Liver (tissue), 9 donors: ENCODE data around the gene TECTB. TPM values are rescaled to one million over a fixed set of nuclear protein-coding genes. Genes with fewer than 3 reads are reported as not detected.

Experiments
- DNase-seq: peaks from one replicate; pipeline ENCODE4 v3.0.0-alpha.2; 2017; ENCODE audit warnings: low spot score
- H3K27ac ChIP-seq, 2 donors: one replicate each; pipeline ENCODE4 v1.7.0; 2013; ENCODE audit warnings: inconsistent platforms in 2 of 2, low read length in 2 of 2, control low read depth in 1 of 2, low read depth in 1 of 2, mild to moderate bottlenecking in 1 of 2
- H3K27me3 ChIP-seq, 4 donors: one replicate each; pipeline versions ENCODE4 v1.6.1 to v1.7.0; 2013; ENCODE audit warnings: low read length in 3 of 4, inconsistent platforms in 1 of 4, mild to moderate bottlenecking in 1 of 4, moderate library complexity in 1 of 4; ENCODE audit not compliant: control insufficient read depth in 4 of 4, insufficient read depth in 4 of 4
- H3K36me3 ChIP-seq, 4 donors: one replicate each; pipeline versions ENCODE4 v1.6.1 to v1.7.0; 2013; ENCODE audit warnings: low read length in 3 of 4, mild to moderate bottlenecking in 3 of 4, low read depth in 1 of 4, moderate library complexity in 1 of 4; ENCODE audit not compliant: control insufficient read depth in 4 of 4, insufficient read depth in 3 of 4
- H3K4me1 ChIP-seq, 4 donors: one replicate each; pipeline versions ENCODE4 v1.6.1 to v1.7.0; 2013; ENCODE audit warnings: low read length in 3 of 4, mild to moderate bottlenecking in 3 of 4, moderate library complexity in 1 of 4; ENCODE audit not compliant: control insufficient read depth in 4 of 4, insufficient read depth in 4 of 4
- H3K4me3 ChIP-seq, 3 donors: one replicate each; pipeline versions ENCODE4 v1.6.1 to v1.7.0; 2013; ENCODE audit warnings: low read length in 3 of 3, control low read depth in 1 of 3, low read depth in 1 of 3, mild to moderate bottlenecking in 1 of 3
- H3K9ac ChIP-seq, 2 donors: one replicate each; pipeline ENCODE4 v1.7.0; 2013; ENCODE audit warnings: low read length in 2 of 2, mild to moderate bottlenecking in 2 of 2, moderate library complexity in 2 of 2, control low read depth in 1 of 2, low read depth in 1 of 2
- H3K9me3 ChIP-seq, 4 donors: one replicate each; pipeline versions ENCODE4 v1.6.1 to v1.7.0; 2013; ENCODE audit warnings: low read length in 3 of 4; ENCODE audit not compliant: control insufficient read depth in 4 of 4
- EGR1 ChIP-seq, 2 donors: IDR thresholded peaks; 2 replicates each; pipeline ENCODE4 v1.6.1; 2016 to 2018; ENCODE audit warnings: antibody characterized with exemption in 2 of 2, low read depth in 2 of 2
- FOXA1 ChIP-seq: IDR thresholded peaks from 2 replicates; pipeline ENCODE4 v1.6.1; 2016; ENCODE audit warnings: antibody characterized with exemption
- FOXA2 ChIP-seq: IDR thresholded peaks from 2 replicates; pipeline ENCODE4 v1.6.1; 2016; ENCODE audit warnings: antibody characterized with exemption
- GABPA ChIP-seq, 2 donors: IDR thresholded peaks in 1 of 2; conservative IDR thresholded peaks in 1 of 2; 2 replicates each; pipeline ENCODE4 v1.6.1; 2016; ENCODE audit warnings: antibody characterized with exemption in 2 of 2, mild to moderate bottlenecking in 1 of 2, moderate library complexity in 1 of 2
- HNF4A ChIP-seq, 2 donors: conservative IDR thresholded peaks; 2 replicates each; pipeline ENCODE4 v1.6.1; 2016; ENCODE audit warnings: antibody characterized with exemption in 2 of 2, mild to moderate bottlenecking in 2 of 2
- HNF4G ChIP-seq: IDR thresholded peaks from 2 replicates; pipeline ENCODE4 v1.6.1; 2016; ENCODE audit warnings: antibody characterized with exemption
- JUND ChIP-seq, 2 donors: IDR thresholded peaks; 2 replicates each; pipeline ENCODE4 v1.6.1; 2016; ENCODE audit warnings: antibody characterized with exemption in 2 of 2
- NR2F2 ChIP-seq: IDR thresholded peaks from 2 replicates; pipeline ENCODE4 v1.6.1; 2016; ENCODE audit warnings: antibody characterized with exemption
- RAD21 ChIP-seq, 2 donors: IDR thresholded peaks; 2 replicates each; pipeline ENCODE4 v1.6.1; 2016; ENCODE audit warnings: antibody characterized with exemption in 2 of 2, mild to moderate bottlenecking in 2 of 2
- RXRA ChIP-seq, 2 donors: IDR thresholded peaks; 2 replicates each; pipeline ENCODE4 v1.6.1; 2017 to 2018; ENCODE audit warnings: antibody characterized with exemption in 2 of 2, mild to moderate bottlenecking in 1 of 2
- SP1 ChIP-seq: IDR thresholded peaks from 2 replicates; pipeline ENCODE4 v1.6.1; 2018; ENCODE audit warnings: antibody characterized with exemption, mild to moderate bottlenecking
- TAF1 ChIP-seq: conservative IDR thresholded peaks from 2 replicates; pipeline ENCODE4 v1.6.1; 2016; ENCODE audit warnings: antibody characterized with exemption, mild to moderate bottlenecking
- YY1 ChIP-seq: IDR thresholded peaks from 2 replicates; pipeline ENCODE4 v1.6.1; 2016; ENCODE audit warnings: antibody characterized with exemption, mild to moderate bottlenecking
- WGBS: extraction: QIAGEN DNeasy Blood & Tissue Kit; methylation state at CpG from one replicate; pipeline ENCODE4 v1.1.7; 2013; 5-methylcytosine and 5-hydroxymethylcytosine counted together
- polyA plus RNA-seq, 2 donors: library from polyadenylated mRNA; stranded (reverse) in 1 of 2; unstranded in 1 of 2; fragments of 200-250 nt in 1 of 2; fragments of >200 nt in 1 of 2; fragmentation: Nextera tagmentation in 1 of 2; extraction: Ambion mirVana in 1 of 2; gene quantifications; one replicate each; pipeline versions ENCODE4 v1.2.1 to v1.2.3, GENCODE V29; 2013 to 2015
- total RNA-seq, 2 donors: library from RNA; depleted of rRNA; stranded (reverse); fragments of >200 nt; gene quantifications; one replicate each; pipeline ENCODE4 v1.2.3, GENCODE V29; 2014
- TF ChIP-seq, protein P1 (sequence below): IDR thresholded peaks from 2 replicates; pipeline ENCODE4 v1.6.1; 2016; ENCODE audit warnings: antibody characterized with exemption
- TF ChIP-seq, protein P2 (sequence below): IDR thresholded peaks from 2 replicates; pipeline ENCODE4 v1.6.1; 2016; ENCODE audit warnings: antibody characterized with exemption
- TF ChIP-seq, protein P3 (sequence below): IDR thresholded peaks from 2 replicates; pipeline ENCODE4 v1.6.1; 2016; ENCODE audit warnings: antibody characterized with exemption, mild to moderate bottlenecking
- TF ChIP-seq, protein P4 (sequence below): IDR thresholded peaks from 2 replicates; pipeline ENCODE4 v1.6.1; 2016; ENCODE audit warnings: antibody characterized with exemption
- TF ChIP-seq, protein P5 (sequence below): fragments of 150-350 bp; IDR thresholded peaks from 2 replicates; pipeline ENCODE4 v1.5.1; 2017; ENCODE audit warnings: improper control_type of control experiment, low read depth, low read length; ENCODE audit not compliant: missing input control
- donor health status: healthy.
- donor health status: healthy.
- donor health status: healthy.
- donor health status: healthy.
- donor health status: healthy.

TECTB gene
- total and polyA plus RNA-seq, 4 donors, result 0.05 to 0.44 (median 0.08) TPM

DNA sequence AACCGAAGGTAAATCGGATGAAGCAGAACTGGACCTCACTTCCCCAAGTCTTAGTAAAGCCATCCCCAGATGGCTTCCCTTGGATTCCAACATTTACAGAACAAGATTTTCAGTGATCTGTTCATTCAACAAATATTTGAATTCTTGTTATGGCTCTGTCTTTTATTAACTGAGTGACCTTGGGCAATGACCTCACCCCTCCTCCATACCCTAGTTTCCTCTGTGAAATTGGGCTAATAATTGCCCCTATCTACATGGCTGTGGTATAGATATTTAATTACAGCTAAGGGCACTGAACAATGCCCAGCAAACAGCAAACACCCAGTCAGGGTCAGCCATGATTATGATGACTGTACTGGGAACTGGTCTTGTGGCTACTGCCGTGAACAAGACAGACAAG lies 19.1 kb downstream of the TECTB start:
- TF ChIP-seq SP1, result peak; percentile 30
- TF ChIP-seq HNF4G, result no peak
- TF ChIP-seq, protein P1, sequence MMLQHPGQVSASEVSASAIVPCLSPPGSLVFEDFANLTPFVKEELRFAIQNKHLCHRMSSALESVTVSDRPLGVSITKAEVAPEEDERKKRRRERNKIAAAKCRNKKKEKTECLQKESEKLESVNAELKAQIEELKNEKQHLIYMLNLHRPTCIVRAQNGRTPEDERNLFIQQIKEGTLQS, result no peak
- TF ChIP-seq JUND (IDR thresholded peaks at IDR 0.05), result peak in 1 of 2 donors; percentile 36
- TF ChIP-seq RXRA (IDR thresholded peaks at IDR 0.05), result peak; percentile 40 to 59
- TF ChIP-seq HNF4A (conservative IDR thresholded peaks at IDR 0.05), result peak in 1 of 2 donors; percentile 51
- TF ChIP-seq, protein P2, sequence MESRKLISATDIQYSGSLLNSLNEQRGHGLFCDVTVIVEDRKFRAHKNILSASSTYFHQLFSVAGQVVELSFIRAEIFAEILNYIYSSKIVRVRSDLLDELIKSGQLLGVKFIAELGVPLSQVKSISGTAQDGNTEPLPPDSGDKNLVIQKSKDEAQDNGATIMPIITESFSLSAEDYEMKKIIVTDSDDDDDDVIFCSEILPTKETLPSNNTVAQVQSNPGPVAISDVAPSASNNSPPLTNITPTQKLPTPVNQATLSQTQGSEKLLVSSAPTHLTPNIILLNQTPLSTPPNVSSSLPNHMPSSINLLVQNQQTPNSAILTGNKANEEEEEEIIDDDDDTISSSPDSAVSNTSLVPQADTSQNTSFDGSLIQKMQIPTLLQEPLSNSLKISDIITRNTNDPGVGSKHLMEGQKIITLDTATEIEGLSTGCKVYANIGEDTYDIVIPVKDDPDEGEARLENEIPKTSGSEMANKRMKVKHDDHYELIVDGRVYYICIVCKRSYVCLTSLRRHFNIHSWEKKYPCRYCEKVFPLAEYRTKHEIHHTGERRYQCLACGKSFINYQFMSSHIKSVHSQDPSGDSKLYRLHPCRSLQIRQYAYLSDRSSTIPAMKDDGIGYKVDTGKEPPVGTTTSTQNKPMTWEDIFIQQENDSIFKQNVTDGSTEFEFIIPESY, result no peak
- TF ChIP-seq YY1, result peak; percentile 60
- no peak for TF ChIP-seq FOXA2
- TF ChIP-seq FOXA1, result no peak
- TF ChIP-seq RAD21 (IDR thresholded peaks at IDR 0.05), result peak; percentile 19 to 31
- Histone ChIP-seq H3K36me3 (no peaks in the 10 kb centered on the region), H3K9me3 (no peaks in the 10 kb centered on the region), H3K27ac (peak overlapping the region; percentile 76 to 83), H3K4me1 (peaks cover 5 to 53% (median 29%) of the 10 kb centered on the region in 4 donors), H3K27me3 (no peaks in the 10 kb centered on the region), H3K4me3 (no peak overlapping the region), H3K9ac (no peak overlapping the region)
- no peak for DNase-seq
- 45% methylated on average over 3 of the region's 3 CpGs for WGBS

DNA sequence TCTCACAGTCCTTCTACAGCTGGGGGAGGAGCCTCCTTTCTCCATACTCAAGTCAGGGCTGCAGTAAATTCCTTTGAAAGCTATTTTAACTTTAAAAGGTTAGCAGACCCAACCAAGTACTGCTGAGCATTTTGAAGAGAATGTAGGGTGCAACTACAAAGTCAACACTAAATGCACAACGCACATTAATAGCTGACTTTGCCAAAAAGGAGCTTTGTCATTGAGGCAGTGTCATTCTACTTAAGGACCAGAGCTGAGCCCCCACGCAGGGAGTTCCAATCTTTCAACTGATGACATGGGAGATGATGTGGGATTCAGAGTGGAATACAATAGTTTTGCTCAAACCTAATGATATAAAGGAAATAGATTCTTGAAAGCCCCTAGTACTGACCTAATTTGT lies 20.3 kb downstream of the TECTB start:
- 75% methylated on average over 2 of the region's 2 CpGs for WGBS
- no peak overlapping the region for H3K4me3 ChIP-seq
- H3K27ac ChIP-seq, result peak overlapping the region; percentile 76 to 83
- DNase-seq, result no peak
- H3K9me3 ChIP-seq, result no peaks in the 10 kb centered on the region
- H3K27me3 ChIP-seq, result no peaks in the 10 kb centered on the region
- H3K4me1 ChIP-seq, result peaks cover 3 to 51% (median 28%) of the 10 kb centered on the region in 4 donors
- TF ChIP-seq EGR1 (IDR thresholded peaks at IDR 0.05; ENCODE audit: low read depth in 2 of 2) (no peak), YY1 (no peak), HNF4G (no peak), SP1 (no peak), RAD21 (IDR thresholded peaks at IDR 0.05) (no peak), HNF4A (conservative IDR thresholded peaks at IDR 0.05) (no peak), NR2F2 (no peak), GABPA (IDR thresholded peaks at IDR 0.05 in 1 of 2, conservative IDR thresholded peaks at IDR 0.05 in 1 of 2) (no peak), JUND (IDR thresholded peaks at IDR 0.05) (no peak), RXRA (IDR thresholded peaks at IDR 0.05) (no peak), TAF1 (no peak), FOXA2 (no peak), FOXA1 (no peak)
- TF ChIP-seq, protein P1, result no peak
- TF ChIP-seq, protein P3, sequence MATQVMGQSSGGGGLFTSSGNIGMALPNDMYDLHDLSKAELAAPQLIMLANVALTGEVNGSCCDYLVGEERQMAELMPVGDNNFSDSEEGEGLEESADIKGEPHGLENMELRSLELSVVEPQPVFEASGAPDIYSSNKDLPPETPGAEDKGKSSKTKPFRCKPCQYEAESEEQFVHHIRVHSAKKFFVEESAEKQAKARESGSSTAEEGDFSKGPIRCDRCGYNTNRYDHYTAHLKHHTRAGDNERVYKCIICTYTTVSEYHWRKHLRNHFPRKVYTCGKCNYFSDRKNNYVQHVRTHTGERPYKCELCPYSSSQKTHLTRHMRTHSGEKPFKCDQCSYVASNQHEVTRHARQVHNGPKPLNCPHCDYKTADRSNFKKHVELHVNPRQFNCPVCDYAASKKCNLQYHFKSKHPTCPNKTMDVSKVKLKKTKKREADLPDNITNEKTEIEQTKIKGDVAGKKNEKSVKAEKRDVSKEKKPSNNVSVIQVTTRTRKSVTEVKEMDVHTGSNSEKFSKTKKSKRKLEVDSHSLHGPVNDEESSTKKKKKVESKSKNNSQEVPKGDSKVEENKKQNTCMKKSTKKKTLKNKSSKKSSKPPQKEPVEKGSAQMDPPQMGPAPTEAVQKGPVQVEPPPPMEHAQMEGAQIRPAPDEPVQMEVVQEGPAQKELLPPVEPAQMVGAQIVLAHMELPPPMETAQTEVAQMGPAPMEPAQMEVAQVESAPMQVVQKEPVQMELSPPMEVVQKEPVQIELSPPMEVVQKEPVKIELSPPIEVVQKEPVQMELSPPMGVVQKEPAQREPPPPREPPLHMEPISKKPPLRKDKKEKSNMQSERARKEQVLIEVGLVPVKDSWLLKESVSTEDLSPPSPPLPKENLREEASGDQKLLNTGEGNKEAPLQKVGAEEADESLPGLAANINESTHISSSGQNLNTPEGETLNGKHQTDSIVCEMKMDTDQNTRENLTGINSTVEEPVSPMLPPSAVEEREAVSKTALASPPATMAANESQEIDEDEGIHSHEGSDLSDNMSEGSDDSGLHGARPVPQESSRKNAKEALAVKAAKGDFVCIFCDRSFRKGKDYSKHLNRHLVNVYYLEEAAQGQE, result no peak
- TF ChIP-seq, protein P2, result no peak
- TF ChIP-seq, protein P4, sequence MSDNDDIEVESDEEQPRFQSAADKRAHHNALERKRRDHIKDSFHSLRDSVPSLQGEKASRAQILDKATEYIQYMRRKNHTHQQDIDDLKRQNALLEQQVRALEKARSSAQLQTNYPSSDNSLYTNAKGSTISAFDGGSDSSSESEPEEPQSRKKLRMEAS, result no peak
- TF ChIP-seq, protein P5, sequence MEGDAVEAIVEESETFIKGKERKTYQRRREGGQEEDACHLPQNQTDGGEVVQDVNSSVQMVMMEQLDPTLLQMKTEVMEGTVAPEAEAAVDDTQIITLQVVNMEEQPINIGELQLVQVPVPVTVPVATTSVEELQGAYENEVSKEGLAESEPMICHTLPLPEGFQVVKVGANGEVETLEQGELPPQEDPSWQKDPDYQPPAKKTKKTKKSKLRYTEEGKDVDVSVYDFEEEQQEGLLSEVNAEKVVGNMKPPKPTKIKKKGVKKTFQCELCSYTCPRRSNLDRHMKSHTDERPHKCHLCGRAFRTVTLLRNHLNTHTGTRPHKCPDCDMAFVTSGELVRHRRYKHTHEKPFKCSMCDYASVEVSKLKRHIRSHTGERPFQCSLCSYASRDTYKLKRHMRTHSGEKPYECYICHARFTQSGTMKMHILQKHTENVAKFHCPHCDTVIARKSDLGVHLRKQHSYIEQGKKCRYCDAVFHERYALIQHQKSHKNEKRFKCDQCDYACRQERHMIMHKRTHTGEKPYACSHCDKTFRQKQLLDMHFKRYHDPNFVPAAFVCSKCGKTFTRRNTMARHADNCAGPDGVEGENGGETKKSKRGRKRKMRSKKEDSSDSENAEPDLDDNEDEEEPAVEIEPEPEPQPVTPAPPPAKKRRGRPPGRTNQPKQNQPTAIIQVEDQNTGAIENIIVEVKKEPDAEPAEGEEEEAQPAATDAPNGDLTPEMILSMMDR, result no peak
- no peaks in the 10 kb centered on the region for H3K36me3 ChIP-seq
- H3K9ac ChIP-seq, result no peak overlapping the region
